Stromal cell of bone marrow (primary cell): ENCODE data around the gene SUGCT.
"Not testable (repeated sequence)": the region's sequence is repeated elsewhere in the genome, so short reads cannot be mapped to it uniquely, and the experiment has no call there.

Source experiments
- DNase-seq: peaks from one replicate; pipeline ENCODE4 v3.0.0-alpha.2; 2012; ENCODE audit warnings: low read depth

The SUGCT gene

GRCh38 chr7:40139891-40140290 is 5.1 kb downstream of the SUGCT start:
- DNase-seq = not testable (repeated sequence)

- not testable (repeated sequence) for DNase-seq
These were observed 7.1 kb downstream of the SUGCT start for GRCh38 chr7:40141916-40142315.

GRCh38 chr7:40145596-40146130 is 10.9 kb downstream of the SUGCT start:
- DNase-seq = not testable (repeated sequence)

- DNase-seq = no peak
These were observed 12.8 kb downstream of the SUGCT start for GRCh38 chr7:40147371-40148246.

- DNase-seq = not testable (repeated sequence)
These were observed 13.4 kb downstream of the SUGCT start for GRCh38 chr7:40148247-40148580.

GRCh38 chr7:40148671-40149070 is 13.9 kb downstream of the SUGCT start:
- no peak for DNase-seq

GRCh38 chr7:40151504-40151903 is 16.7 kb downstream of the SUGCT start:
- no peak for DNase-seq

GRCh38 chr7:40156988-40157387 is 22.2 kb downstream of the SUGCT start:
- DNase-seq = no peak

GRCh38 chr7:40162516-40162915 is 27.7 kb downstream of the SUGCT start:
- DNase-seq = no peak

- DNase-seq = no peak
These were observed 30.4 kb downstream of the SUGCT start for GRCh38 chr7:40165216-40165615.

GRCh38 chr7:40167291-40167690 is 32.5 kb downstream of the SUGCT start:
- DNase-seq = no peak

GRCh38 chr7:40168266-40168665 is 33.5 kb downstream of the SUGCT start:
- not testable (repeated sequence) for DNase-seq

- DNase-seq = not testable (repeated sequence)
These were observed 38.3 kb downstream of the SUGCT start for GRCh38 chr7:40173121-40173520.

GRCh38 chr7:40175256-40175655 is 40.5 kb downstream of the SUGCT start:
- DNase-seq = not testable (repeated sequence)

- DNase-seq = peak; percentile 31
These were observed 41.1 kb downstream of the SUGCT start for GRCh38 chr7:40175725-40176510.

- DNase-seq = no peak
These were observed 42.3 kb downstream of the SUGCT start for GRCh38 chr7:40177071-40177470.

- no peak for DNase-seq
These were observed 47.6 kb downstream of the SUGCT start for GRCh38 chr7:40182452-40182851.

GRCh38 chr7:40186586-40186985 is 51.8 kb downstream of the SUGCT start:
- DNase-seq = no peak

GRCh38 chr7:40192036-40192435 is 57.2 kb downstream of the SUGCT start:
- DNase-seq = peak; percentile 49

- peak; percentile 37 for DNase-seq
These were observed 59.9 kb downstream of the SUGCT start for GRCh38 chr7:40194745-40195144.

GRCh38 chr7:40197527-40197926 is 62.7 kb downstream of the SUGCT start:
- no peak for DNase-seq

- peak; percentile 68 for DNase-seq
These were observed 64.4 kb downstream of the SUGCT start for GRCh38 chr7:40199076-40199802.
